CD4-positive, alpha-beta T cell treated with Interleukin-10 for 1 hour (primary cell): ENCODE results near the gene KIF22.

Experiments used
- DNase-seq: peaks from one replicate; pipeline ENCODE4 v3.0.0-alpha.2; 2020

Gene KIF22

DNA sequence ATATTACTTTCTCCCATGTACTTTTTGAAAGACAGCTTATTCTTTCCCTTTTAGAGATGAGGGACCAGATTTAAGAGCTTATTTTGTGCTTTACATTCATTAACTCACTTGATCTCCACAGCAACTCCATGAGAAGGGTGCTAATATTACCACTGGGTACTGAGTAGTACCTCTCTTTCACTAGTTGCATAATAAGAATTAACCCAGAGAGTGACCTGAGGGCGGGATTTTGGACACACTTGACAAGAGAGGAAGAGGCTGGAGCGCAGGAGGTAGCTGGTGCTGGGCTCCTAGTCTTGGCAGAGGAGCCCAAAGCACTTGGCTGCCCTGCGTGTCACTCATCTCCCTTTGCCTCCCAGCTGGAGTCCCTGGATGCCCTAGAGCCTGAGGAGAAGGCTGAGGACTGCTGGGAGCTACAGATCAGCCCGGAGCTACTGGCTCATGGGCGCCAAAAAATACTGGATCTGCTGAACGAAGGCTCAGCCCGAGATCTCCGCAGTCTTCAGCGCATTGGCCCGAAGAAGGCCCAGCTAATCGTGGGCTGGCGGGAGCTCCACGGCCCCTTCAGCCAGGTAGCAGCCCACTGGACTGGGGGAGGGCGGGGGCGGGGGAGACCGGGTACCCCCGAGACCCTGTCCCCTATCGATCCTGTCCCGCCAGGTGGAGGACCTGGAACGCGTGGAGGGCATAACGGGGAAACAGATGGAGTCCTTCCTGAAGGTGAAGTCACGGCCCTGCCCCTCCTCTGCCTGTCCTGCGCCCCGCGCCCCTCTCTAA, 14.1 kb downstream of the KIF22 start:
- no peak for DNase-seq

DNA sequence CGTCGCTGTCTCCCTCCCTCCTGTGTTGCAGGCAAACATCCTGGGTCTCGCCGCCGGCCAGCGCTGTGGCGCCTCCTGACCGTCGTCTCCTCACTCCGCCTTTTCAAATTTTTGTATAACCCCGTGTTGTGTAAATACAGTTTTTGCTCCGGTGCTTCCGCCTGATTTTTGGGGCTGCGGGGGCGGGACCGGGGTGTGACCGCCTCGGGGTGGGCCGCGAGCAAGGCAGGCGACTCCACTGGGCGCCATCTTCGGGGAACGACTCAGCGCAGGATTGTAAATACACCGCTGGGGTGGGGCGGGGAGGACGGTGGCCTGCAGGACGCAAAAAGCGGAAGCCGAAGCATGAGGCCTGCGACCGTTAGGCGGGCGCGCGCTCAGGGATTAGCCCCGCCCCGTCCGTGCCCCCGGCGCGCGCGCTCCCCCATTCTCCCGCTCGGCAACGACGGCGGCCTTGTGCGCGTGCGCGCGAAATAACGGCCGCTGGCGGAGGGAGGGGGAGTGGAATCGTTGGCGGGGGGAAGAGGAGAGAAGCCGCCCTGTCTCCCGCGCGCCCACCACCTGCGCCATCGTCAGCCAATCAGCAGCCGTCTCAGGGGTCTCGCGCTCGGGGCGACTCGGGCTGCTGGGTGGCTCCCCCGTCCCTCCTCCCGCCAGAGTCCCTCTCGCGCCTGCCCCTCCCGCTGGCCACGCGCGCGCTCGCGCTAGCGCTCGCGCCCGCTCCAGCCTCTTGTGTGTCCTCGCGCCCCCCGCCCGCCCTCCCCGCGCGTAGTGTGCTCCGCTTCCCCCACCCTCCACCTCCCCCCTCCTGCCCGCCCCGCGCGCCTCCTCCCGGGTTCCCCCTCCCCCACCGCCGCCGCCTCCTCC, 14.9 kb downstream of the KIF22 start:
- DNase-seq, result peak; percentile 98

DNA sequence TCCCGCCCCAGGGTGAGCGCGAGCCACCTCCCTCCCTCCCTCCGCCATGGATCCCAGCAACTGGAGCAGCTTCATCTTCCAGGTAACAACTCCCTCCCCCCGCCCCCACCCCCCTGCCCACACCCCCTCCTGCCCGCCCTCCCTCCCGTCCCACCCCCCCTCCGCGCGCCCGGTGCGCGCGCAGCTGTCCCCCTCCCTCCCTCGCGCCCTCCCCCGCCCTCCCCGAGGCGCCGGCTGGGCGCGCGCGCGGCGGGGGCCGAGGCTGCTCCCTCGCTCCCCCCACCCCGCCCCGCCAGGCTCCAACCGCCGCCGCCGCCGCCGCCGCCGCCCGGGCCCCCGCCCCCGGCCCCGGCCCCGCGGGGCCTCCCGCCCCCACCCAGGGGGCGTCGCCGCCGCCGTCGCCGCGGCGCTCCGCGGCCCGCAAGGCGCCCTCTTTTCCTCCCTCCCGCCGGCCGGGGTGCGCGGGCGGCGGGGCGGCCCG, 15.6 kb downstream of the KIF22 start, which contains the start of gene MAZ:
TSS of gene MAZ (plus strand) at position 431 of the 481 bp plus-strand sequence. CDS start 173 bp downstream, outside the sequence.
- no peak for DNase-seq

DNA sequence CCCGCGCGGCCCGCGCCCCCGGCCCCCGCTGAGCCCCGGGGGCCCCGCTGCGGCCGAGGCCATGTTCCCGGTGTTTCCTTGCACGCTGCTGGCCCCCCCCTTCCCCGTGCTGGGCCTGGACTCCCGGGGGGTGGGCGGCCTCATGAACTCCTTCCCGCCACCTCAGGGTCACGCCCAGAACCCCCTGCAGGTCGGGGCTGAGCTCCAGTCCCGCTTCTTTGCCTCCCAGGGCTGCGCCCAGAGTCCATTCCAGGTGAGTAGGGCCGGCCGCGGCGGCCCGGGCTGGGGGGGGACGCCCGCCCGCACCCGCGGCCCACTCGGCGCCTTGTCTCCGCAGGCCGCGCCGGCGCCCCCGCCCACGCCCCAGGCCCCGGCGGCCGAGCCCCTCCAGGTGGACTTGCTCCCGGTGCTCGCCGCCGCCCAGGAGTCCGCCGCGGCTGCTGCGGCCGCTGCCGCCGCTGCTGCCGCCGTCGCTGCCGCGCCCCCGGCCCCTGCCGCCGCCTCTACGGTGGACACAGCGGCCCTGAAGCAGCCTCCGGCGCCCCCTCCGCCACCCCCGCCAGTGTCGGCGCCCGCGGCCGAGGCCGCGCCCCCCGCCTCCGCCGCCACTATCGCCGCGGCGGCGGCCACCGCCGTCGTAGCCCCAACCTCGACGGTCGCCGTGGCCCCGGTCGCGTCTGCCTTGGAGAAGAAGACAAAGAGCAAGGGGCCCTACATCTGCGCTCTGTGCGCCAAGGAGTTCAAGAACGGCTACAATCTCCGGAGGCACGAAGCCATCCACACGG, 16.3 kb downstream of the KIF22 start:
- DNase-seq, result peak; percentile 52

DNA sequence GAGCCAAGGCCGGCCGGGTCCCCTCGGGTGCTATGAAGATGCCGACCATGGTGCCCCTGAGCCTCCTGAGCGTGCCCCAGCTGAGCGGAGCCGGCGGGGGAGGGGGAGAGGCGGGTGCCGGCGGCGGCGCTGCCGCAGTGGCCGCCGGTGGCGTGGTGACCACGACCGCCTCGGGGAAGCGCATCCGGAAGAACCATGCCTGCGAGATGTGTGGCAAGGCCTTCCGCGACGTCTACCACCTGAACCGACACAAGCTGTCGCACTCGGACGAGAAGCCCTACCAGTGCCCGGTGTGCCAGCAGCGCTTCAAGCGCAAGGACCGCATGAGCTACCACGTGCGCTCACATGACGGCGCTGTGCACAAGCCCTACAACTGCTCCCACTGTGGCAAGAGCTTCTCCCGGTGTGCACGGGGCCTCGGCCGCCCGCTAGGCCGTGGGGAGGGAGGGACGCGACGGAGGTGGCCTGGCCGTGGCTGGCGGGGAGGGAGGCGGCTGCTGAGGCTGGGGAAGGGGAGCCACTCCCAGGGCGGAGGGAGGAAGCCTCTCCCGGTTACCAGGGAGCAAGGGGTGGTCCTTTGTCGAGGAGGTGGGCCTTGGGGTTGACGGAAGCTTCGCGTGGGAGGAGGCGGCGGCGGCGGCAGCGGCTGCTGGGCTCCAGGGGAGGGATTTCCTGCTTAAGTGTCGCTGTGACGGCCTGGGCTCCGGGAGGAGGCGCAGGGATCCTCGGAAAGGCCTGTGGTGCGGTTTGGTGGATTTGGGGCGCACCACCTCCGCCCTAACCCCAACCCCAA, 17.1 kb downstream of the KIF22 start:
- DNase-seq, result peak; percentile 91

DNA sequence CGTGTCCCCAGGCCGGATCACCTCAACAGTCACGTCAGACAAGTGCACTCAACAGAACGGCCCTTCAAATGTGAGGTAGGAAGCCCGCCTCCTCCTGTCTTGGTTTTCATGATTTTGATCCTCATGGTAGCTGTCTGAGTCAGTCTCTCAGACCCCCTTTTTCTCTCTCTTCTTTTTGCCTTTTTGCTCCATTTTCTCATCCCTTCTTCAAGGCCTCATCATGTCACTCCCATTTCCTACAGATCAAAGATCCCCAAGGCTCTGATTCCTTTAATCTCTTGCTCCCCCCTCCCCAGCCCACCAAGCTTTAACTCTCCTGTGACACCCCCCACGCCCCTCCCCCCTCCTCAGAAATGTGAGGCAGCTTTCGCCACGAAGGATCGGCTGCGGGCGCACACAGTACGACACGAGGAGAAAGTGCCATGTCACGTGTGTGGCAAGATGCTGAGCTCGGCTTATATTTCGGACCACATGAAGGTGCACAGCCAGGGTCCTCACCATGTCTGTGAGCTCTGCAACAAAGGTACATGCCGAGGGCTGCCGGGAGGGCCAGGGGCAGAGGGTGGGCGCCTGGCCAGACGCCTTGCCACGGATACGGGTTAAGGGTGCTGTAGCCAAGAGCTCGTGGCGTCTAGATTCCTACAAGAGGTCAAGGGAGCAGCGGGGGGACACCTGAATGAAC, 17.8 kb downstream of the KIF22 start:
- DNase-seq, result peak; percentile 54

DNA sequence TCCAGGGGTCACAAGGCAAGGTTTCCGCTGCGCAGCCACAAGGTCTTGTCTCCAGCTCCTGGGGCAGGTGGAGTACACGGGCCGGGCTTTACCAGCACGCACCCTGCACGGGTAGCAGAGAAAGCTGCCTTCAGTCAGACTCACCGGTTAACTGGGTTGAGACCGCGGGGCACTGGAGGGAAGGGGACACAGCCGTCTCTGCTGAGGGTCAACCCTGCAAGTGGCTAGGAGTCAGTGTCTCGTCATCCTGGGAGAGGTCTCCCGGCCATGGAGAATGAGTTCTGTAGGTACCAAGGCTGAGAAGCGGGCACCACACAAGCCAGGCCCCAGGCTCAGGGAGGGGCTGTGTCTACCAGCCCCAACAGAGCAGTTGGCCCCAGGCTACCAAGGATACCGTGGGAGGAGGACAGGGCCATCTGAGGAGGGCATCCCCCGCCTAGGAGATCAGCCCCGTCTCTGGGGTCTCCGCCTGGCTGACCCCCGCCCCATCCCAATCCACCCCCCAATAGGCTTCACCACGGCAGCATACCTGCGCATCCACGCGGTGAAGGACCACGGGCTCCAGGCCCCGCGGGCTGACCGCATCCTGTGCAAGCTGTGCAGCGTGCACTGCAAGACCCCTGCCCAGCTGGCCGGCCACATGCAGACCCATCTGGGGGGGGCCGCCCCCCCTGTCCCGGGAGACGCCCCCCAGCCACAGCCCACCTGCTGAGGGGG, 18.6 kb downstream of the KIF22 start:
- DNase-seq, result no peak

DNA sequence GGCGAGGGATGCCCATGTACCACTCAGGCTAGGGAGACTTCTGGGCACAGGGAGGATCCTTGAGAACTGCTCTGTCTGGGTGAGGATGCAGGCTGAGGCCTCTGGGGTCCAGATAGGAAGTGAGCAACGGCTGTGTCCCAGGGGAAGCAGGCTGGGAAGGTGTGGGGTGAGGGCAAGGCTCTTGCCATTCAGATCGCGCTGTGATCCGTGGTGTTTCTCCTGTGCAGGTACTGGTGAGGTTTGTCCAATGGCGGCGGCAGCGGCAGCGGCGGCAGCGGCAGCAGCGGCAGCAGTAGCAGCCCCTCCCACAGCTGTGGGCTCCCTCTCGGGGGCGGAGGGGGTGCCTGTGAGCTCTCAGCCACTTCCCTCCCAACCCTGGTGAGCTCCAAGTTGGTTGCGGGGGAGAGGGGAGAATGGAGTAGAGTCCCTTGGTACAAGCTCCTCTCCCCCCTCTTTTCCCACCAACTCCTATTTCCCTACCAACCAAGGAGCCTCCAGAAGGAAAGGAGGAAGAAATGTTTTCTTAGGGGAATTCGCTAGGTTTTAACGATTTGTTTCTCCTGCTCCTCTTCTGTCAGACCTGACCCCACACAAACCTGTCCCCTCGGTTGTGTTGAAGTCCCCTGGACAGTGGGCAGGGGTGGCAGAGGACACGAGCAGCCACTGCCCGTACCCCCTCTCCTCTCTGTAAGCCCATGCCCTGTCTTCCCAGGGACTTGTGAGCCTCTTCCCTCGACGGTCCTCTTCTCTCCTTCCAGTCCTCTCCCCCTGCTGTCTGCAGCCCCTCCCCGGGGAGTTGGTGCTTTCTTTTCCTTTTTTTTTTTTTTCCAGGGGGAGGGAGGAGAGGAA, 19.5 kb downstream of the KIF22 start:
- peak; percentile 63 for DNase-seq

DNA sequence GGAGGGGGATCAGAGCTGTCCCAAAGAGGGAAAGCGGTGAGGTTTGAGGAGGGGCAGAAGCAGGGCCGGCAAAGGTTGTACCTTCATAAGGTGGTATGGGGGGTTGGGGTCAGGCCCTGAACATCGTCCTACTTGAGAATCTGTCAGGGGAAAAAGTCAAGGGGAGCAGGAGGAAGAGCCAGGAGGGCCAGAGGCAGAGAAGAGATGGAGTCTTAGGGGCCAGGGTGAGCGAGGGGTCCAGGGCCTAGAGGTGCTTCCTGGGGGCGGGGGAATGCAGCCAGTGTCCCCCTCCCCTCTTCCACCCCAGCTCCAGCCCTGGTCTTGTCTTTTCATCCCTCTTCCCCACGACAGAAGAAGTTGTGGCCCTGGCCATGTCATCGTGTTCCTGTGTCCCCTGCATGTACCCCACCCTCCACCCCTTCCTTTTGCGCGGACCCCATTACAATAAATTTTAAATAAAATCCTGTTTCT, 20.2 kb downstream of the KIF22 start:
- no peak for DNase-seq

DNA sequence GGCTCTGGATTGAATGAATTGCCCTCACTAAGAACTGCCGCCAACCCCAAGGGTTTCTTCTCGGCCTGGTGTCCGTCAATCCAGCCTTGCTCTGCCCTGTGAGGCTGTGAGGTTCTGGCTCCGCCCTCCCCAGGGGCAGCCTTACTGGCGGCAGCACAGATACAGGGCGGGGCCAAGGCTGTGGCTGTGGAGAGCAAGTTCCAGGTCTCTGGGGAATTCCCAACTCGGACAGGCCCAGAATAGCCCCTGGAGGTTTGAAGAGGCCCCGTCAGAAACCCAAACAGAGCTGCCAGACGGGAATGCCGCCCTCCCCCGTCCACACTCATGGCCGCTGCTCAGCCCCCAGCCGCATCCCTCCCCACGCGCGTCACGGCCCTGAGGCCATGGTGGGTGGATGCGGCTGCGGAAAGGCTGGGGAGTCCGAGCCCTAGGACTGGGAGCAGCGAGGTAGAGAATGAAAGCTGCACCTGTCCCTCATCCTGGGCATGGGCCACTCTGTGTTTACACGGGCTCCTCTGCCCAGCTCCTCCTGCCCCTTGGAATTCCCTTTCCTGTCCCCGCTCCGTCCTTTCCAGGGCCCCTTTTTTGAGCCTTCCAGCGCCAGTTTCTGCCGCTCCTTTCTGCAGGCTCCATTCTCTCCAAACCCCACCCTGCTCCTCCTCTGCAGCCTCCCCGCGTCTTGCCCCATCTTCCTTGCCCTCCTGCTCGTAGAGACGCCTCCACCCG, 20.8 kb downstream of the KIF22 start:
- DNase-seq, result peak; percentile 84

DNA sequence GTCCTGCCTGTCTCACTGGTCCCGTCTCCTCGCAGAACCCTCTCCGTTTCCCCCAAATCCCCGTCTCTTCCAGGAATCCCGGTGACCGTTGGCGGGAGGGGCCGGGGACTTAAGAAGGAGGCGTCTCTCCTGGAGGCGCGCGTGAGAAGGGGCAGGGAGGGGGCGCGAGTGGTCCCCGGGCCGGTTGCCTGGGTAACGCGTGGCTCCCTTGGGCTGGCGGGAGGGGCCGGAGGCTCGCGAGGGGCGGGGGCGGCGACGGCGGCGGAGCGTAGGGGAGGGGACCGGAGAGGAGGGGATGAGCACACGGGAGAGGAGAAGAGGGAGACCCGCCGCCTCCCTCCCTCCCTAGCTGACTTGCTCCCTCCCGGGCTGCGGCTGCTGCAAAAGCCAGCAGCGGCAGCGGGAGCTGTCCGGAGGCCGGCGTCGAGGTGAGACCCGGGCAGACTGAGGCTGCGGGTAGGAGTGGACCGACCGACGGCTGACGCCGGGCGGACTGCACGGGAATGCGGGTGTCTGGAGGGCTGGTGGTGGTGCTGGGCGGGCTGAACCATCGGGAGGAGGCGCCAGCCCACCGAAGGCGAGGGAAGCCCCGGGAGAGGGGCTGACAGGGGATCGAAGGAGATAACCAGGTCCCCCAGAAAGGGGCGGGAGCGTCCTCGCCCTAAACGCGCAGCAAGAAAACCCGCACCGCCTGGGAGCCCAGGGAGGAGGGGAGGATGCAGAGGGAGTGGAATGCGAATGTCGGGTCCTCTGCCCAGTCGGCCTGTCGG, 21.5 kb downstream of the KIF22 start, which contains the start of gene PRRT2:
TSS of gene PRRT2 (plus strand) at position 298 of the 770 bp plus-strand sequence. CDS start 862 bp downstream, outside the sequence.
- peak; percentile 62 for DNase-seq

DNA sequence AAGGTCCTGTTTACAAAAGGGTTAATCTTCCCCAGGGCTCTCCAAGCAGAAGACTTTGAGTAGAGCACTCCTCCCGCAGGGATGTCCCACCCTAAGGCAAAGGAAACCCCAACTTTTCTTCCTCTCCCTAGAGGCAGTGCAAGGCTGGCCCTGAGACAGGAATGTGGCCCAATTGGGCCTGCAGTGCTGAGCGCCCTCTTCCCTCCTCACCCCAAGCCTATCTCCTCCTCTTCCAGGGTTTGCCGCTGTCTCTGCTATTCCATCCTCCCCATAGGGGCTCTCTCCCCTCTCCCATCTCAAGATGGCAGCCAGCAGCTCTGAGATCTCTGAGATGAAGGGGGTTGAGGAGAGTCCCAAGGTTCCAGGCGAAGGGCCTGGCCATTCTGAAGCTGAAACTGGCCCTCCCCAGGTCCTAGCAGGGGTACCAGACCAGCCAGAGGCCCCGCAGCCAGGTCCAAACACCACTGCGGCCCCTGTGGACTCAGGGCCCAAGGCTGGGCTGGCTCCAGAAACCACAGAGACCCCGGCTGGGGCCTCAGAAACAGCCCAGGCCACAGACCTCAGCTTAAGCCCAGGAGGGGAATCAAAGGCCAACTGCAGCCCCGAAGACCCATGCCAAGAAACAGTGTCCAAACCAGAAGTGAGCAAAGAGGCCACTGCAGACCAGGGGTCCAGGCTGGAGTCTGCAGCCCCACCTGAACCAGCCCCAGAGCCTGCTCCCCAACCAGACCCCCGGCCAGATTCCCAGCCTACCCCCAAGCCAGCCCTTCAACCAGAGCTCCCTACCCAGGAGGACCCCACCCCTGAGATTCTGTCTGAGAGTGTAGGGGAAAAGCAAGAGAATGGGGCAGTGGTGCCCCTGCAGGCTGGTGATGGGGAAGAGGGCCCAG, 22.4 kb downstream of the KIF22 start:
- DNase-seq, result no peak

DNA sequence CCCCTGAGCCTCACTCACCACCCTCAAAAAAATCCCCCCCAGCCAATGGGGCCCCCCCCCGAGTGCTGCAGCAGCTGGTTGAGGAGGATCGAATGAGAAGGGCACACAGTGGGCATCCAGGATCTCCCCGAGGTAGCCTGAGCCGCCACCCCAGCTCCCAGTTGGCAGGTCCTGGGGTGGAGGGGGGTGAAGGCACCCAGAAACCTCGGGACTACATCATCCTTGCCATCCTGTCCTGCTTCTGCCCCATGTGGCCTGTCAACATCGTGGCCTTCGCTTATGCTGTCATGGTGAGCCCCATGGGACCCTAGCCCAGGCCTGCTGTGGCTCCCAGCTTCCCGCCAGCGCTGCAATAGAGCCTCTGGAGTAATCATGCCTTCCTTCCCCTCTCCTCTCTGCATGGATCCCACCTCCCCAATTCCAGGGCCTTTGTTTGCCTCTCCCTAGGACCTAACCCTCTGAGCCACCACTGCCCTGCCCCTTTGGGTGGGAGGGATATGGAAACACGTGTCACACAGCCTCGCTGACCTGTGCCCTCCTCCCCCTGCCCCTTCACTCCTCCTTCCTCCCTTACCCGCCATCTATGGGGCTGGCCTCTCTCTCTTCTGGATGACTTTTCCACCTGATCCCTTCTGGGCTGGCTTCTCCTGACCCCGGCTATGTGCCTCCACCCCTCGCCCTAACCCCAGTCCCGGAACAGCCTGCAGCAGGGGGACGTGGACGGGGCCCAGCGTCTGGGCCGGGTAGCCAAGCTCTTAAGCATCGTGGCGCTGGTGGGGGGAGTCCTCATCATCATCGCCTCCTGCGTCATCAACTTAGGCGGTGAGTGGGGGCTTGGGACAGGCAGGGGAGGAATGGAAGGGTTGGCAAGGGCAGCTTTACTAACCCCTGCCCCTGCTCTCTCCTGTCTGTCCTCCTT, 23.4 kb downstream of the KIF22 start:
- no peak for DNase-seq

DNA sequence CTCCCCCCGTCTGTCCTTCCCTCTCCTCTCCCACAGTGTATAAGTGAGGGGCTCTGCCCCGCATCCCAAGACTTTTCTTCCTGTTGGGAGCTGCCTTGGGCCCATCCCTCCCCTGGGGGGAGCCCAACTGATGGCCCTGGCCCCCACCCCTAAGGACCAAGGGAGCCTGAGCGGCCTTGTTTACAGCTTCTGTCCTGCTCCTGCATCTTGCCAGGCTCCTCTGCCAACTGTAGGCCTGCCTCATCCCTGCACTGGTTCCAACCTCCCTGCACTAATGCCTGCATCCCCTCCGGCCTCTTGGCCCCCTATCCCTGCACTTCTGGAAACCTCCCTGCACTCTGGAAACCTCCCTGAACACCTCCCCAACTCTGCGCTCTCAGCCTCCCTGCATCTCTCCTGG, 24.0 kb downstream of the KIF22 start:
- no peak for DNase-seq

DNA sequence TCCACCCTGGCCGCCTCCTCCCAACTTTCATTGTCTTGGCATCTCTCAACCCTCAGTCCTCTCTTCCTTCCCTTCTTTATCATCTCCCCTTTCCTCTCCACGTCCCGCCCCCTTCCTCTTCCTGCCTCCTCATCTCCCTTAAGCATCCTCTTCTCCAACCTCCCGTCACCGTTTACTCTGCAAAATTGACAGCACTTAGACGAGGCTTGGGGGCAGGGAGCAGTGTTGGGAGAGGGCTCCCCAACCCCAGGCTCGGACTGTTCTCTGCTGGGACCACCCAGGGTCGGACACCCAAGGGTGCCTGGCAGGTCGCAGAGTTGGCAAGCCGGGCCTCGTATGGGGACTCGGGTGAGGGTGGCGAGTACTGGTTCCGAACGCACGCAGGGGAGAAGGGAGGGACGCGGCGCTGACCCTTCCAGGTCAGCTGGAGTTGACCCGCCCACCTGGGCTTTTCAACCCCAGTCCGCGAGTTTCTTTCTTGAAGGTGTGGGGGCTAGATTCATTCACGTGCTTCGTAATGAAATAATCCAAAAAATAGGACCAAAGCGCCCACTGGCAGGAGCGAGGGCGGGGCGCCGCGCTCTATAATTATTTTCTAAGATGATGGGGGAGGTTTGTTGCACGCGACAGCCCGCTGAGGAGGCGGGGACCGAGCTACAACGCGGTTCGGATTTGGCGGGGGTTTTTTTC, 24.6 kb downstream of the KIF22 start:
- DNase-seq, result no peak
